Measurements from ENCODE around the gene PTPRK.

GRCh38 chr6:128069188-128069587 lies 451.2 kb downstream of the PTPRK start:
- TF ChIP-seq POLR2A (IDR thresholded peaks at IDR 0.05; ENCODE audit: low read depth, low read length) (no peak), MYC (IDR thresholded peaks at IDR 0.05; ENCODE audit: insufficient read depth, insufficient read length, insufficient replicate concordance, low read length, severe bottlenecking) (no peak), CTCF (IDR thresholded peaks at IDR 0.05 in 2 of 3, conservative IDR thresholded peaks at IDR 0.05 in 1 of 3; ENCODE audit: control insufficient read depth in 2 of 3, extremely low read depth in 1 of 3, insufficient read depth in 1 of 3, low read depth in 3 of 3, low read length in 3 of 3) (no peak)

Measured in GM12878 (cell line).